Activated naive CD8-positive, alpha-beta T cell (primary cell): ENCODE data around the gene FBRSL1.

Source experiments
- H3K27ac Mint-ChIP-seq: one replicate; pipeline ENCODE4 v1.8.0; 2021; ENCODE audit warnings: mixed read lengths
- H3K27me3 Mint-ChIP-seq: one replicate; pipeline ENCODE4 v1.8.0; 2021; ENCODE audit warnings: mixed read lengths
- H3K36me3 Mint-ChIP-seq: one replicate; pipeline ENCODE4 v1.8.0; 2021; ENCODE audit warnings: mixed read lengths
- H3K4me1 Mint-ChIP-seq: one replicate; pipeline ENCODE4 v1.8.0; 2021; ENCODE audit warnings: low read depth, mixed read lengths
- H3K4me3 Mint-ChIP-seq: one replicate; pipeline ENCODE4 v1.8.0; 2021; ENCODE audit warnings: mild to moderate bottlenecking, mixed read lengths
- H3K9me3 Mint-ChIP-seq: one replicate; pipeline ENCODE4 v1.8.0; 2021; ENCODE audit warnings: low read depth, mixed read lengths

Gene FBRSL1

DNA sequence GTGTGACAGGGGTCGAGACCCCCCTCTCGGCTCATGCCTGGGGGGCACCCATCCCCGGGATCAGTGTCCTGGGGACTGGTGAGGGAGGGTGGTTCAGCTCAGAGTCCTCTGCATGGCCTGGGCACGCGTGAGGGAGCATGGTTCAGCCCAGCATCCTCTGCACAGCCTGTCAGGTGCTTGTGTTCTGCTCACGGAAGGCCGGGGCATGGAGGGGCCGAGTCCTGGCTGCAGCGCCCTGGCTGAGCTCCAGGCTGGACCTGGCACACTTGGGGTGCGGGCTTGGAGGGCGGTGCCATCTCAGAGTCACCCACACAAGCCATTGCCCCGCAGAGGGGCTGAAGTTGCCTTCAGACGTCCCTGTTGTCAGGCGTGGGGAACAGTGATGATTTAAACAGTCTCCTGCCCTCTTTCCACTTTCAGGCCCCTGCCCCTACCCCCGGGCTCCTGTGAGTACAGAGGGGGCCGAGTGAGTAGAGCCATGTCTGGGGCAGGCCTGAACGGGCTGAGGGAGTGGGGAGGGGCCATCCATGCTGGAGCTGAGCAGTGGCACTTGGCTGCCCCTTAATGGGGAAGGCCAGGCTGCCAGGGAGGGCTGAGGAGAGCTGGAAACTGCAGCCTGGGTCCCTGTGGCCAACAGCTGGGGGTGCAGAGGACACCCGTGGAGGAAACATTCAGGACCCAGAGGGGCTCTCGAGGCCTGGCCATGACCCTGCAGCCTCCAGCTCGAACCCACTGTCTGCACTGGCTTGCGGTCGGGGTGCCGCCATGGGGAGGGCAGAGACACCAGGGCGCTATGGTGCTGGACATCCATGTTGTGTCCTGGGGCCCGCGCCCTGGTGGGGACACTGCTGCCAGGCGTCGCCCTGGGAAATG lies 22.5 kb downstream of the FBRSL1 start:
- H3K9me3 Mint-ChIP-seq = no peaks in the 10 kb centered on the region
- no peak overlapping the region for H3K4me3 Mint-ChIP-seq
- no peaks in the 10 kb centered on the region for H3K27me3 Mint-ChIP-seq
- H3K36me3 Mint-ChIP-seq = peaks cover 7% of the 10 kb centered on the region
- H3K27ac Mint-ChIP-seq = no peak overlapping the region
- peaks cover 4% of the 10 kb centered on the region for H3K4me1 Mint-ChIP-seq

GRCh38 chr12:132513070-132513398 lies 23.1 kb downstream of the FBRSL1 start:
- Mint-ChIP-seq H3K36me3 (peaks cover 9% of the 10 kb centered on the region), H3K27me3 (no peaks in the 10 kb centered on the region), H3K4me1 (peaks cover 4% of the 10 kb centered on the region), H3K27ac (no peak overlapping the region), H3K9me3 (no peaks in the 10 kb centered on the region), H3K4me3 (no peak overlapping the region)

- Mint-ChIP-seq H3K27ac (no peak overlapping the region), H3K4me1 (peaks cover 6% of the 10 kb centered on the region), H3K9me3 (no peaks in the 10 kb centered on the region), H3K27me3 (no peaks in the 10 kb centered on the region), H3K4me3 (no peak overlapping the region), H3K36me3 (peaks cover 15% of the 10 kb centered on the region)
Measured at GRCh38 chr12:132513458-132514135, 23.6 kb downstream of the FBRSL1 start.

GRCh38 chr12:132514216-132514820 lies 24.4 kb downstream of the FBRSL1 start:
- Mint-ChIP-seq H3K4me3 (no peak overlapping the region), H3K27me3 (no peaks in the 10 kb centered on the region), H3K9me3 (no peaks in the 10 kb centered on the region), H3K27ac (no peak overlapping the region), H3K36me3 (peaks cover 22% of the 10 kb centered on the region), H3K4me1 (peaks cover 6% of the 10 kb centered on the region)

- H3K27ac Mint-ChIP-seq = no peak overlapping the region
- H3K27me3 Mint-ChIP-seq = no peaks in the 10 kb centered on the region
- peaks cover 23% of the 10 kb centered on the region for H3K36me3 Mint-ChIP-seq
- H3K4me3 Mint-ChIP-seq = no peak overlapping the region
- peaks cover 6% of the 10 kb centered on the region for H3K4me1 Mint-ChIP-seq
- H3K9me3 Mint-ChIP-seq = no peaks in the 10 kb centered on the region
Measured at GRCh38 chr12:132514838-132515237, 24.9 kb downstream of the FBRSL1 start.

DNA sequence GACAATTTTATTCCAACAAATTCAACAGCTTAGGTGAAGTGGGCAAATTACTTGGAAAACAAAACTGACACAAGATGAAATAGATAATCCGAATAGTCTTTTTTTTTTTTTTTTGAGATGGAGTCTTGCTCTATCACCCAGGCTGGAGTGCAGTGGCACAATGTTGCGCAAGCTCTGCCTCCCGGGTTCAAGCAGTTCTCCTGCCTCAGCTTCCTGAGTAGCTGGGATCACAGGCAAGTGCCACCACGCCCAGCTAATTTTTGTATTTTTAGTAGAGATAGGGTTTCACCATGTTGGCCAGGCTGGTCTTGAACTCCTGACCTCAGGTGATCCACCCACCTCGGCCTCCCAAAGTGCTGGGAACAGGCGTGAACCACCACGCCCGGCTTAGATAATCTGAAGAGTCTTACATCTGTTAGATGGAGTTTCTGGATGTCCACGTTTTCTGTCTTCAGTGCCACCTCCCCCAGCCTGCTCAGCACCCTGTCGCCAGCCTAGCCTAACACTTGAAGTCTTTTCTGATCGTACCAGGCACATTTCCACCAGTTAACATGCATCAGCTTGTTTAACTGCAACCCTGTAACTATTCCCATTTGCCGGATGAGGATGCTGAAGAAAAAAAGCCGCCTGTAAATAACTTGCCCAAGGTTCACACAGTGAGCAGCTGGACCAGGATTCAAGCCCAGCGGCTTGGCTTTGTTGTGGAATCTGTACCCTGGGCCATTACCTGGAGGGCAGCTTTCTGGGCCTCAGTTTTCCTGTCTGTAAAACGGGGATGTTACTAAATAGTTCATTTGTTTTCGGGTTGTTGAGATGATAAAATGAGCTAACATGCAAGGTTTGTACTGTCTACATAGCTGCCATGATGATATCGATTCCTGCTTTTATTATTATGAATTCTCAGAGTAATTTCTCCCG lies 26.4 kb downstream of the FBRSL1 start:
- Mint-ChIP-seq H3K27me3 (no peaks in the 10 kb centered on the region), H3K27ac (no peak overlapping the region)

DNA sequence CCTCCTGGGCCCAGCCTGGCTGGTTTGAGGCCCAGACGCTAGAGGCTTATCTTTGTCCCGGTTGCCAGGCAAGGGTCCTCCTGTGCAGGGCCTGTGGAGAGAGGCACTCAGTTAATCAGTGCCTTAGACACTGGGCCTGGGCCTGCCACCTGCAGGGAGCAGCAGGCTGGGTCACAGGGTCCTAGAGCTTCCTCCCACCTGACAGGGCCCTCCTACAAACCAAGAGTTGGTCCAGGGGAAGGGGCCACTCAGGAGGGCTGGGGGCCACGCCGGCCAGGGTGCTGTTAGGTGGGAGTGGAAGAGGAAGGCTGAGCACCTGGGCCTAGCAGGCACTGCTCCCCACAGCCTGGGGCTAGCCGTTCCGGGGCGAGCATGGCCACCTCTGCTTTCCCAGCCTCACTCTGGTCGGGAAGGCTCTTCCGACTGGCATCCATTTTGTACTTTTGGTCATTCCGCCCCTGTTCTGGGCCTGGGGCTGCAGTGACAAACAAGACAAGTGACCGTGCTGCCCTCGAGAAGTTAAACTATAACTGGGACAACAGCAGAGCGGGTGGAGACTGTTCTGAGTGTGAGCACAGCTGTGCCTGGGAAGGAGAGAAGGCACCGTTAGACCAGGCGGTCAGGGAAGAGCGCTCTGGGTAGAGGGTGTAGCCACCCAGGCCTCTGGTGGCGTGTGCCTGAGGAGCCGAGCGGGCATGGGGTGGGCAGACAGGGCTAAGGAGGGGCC lies 27.2 kb downstream of the FBRSL1 start:
- H3K9me3 Mint-ChIP-seq = no peaks in the 10 kb centered on the region
- peaks cover 11% of the 10 kb centered on the region for H3K4me1 Mint-ChIP-seq
- peak overlapping the region; percentile 50 for H3K27ac Mint-ChIP-seq

More for the DNA sequence above, 26.4 kb downstream of the FBRSL1 start:
- no peaks in the 10 kb centered on the region for H3K9me3 Mint-ChIP-seq
- no peak overlapping the region for H3K4me3 Mint-ChIP-seq
- H3K36me3 Mint-ChIP-seq = peaks cover 23% of the 10 kb centered on the region
- peaks cover 8% of the 10 kb centered on the region for H3K4me1 Mint-ChIP-seq

DNA sequence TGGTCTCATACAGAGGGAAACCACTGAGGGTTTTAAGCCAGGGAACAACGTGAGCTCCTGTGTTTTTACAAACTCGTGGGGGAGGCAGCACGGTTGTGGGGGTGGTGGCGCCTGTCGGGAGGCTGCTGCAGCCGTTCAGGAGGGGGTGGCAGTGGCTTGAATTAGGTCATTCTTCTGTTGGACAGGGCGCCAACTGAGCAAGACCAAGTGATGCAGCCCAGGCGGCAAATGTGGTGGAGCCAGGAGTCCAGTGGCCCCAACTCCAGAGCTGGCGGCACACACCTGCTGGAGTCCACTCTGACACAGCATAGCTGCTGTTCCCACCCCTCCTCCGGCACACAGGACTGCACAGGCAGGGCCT lies 27.8 kb downstream of the FBRSL1 start:
- no peak overlapping the region for H3K27ac Mint-ChIP-seq
- no peaks in the 10 kb centered on the region for H3K9me3 Mint-ChIP-seq
- H3K36me3 Mint-ChIP-seq = peaks cover 23% of the 10 kb centered on the region
- H3K4me1 Mint-ChIP-seq = peaks cover 11% of the 10 kb centered on the region
- H3K27me3 Mint-ChIP-seq = no peaks in the 10 kb centered on the region
- H3K4me3 Mint-ChIP-seq = no peak overlapping the region

More for the DNA sequence above, 27.2 kb downstream of the FBRSL1 start:
- no peak overlapping the region for H3K4me3 Mint-ChIP-seq
- peaks cover 23% of the 10 kb centered on the region for H3K36me3 Mint-ChIP-seq
- H3K27me3 Mint-ChIP-seq = no peaks in the 10 kb centered on the region

- H3K4me1 Mint-ChIP-seq = peaks cover 11% of the 10 kb centered on the region
- no peaks in the 10 kb centered on the region for H3K9me3 Mint-ChIP-seq
- no peak overlapping the region for H3K27ac Mint-ChIP-seq
- H3K27me3 Mint-ChIP-seq = no peaks in the 10 kb centered on the region
- no peak overlapping the region for H3K4me3 Mint-ChIP-seq
- H3K36me3 Mint-ChIP-seq = peaks cover 23% of the 10 kb centered on the region
Measured at GRCh38 chr12:132518354-132518992, 28.5 kb downstream of the FBRSL1 start.

DNA sequence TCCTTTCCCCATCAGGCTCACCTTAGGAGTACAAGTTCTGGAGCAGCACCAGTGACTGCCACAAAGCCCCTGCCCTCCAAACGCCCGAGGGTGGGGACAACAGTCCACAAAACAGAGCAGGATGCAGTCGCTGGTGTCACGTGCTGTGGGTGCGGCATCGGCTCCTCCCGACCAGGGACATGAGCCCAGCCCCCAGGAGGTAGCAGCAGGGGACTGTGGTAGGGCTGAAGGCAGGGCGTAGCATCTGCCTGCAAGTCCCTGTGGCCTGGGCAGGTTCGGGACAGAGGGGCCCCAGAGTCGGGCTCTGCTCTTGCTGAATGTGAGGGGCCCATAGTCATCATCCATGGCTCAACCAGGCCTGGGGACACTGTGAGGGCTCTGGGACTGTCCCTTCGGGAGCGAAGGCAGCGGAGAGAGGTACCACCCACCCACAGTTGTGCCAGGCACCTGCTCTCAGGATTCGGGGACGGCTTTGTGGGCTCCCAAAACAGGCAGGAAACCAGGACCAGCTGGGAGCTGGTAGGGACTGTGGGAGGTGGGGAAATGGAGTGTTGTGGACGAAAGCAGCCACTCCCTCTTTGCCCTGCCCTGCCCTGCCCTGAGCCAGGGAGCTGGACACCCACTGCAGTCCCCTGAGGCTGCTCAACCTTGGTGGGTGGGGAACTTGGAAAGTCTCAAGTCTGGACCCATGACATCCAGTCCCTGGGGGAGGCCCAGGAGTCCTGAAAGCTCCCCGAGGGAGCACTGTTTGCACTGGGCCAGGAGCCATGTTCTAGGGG lies 30.7 kb downstream of the FBRSL1 start:
- H3K9me3 Mint-ChIP-seq = no peaks in the 10 kb centered on the region
- H3K27me3 Mint-ChIP-seq = no peaks in the 10 kb centered on the region
- peaks cover 20% of the 10 kb centered on the region for H3K36me3 Mint-ChIP-seq
- no peak overlapping the region for H3K4me3 Mint-ChIP-seq
- H3K27ac Mint-ChIP-seq = no peak overlapping the region
- peaks cover 12% of the 10 kb centered on the region for H3K4me1 Mint-ChIP-seq

DNA sequence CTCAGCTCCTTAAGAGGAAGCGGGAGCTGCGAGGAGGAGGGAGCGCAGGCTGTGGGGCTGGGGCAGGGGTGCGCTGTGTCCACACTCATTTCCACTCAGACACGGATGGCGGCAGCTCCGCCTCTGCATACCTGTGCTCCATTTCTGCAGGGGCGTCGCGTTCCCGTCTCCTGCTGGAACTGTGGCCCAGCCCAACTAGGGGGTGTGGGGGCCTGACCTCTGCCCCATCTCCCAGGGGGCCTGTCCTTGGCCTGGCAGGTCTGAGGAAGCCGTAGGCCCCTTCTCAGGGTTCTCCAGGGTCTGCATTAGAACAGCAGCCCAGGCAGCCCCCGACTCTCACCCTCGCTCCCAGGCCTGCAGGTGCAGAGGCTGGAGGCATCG lies 31.2 kb downstream of the FBRSL1 start:
- Mint-ChIP-seq H3K9me3 (no peaks in the 10 kb centered on the region), H3K27ac (no peak overlapping the region), H3K4me3 (no peak overlapping the region), H3K36me3 (peaks cover 18% of the 10 kb centered on the region), H3K4me1 (peaks cover 12% of the 10 kb centered on the region), H3K27me3 (no peaks in the 10 kb centered on the region)

DNA sequence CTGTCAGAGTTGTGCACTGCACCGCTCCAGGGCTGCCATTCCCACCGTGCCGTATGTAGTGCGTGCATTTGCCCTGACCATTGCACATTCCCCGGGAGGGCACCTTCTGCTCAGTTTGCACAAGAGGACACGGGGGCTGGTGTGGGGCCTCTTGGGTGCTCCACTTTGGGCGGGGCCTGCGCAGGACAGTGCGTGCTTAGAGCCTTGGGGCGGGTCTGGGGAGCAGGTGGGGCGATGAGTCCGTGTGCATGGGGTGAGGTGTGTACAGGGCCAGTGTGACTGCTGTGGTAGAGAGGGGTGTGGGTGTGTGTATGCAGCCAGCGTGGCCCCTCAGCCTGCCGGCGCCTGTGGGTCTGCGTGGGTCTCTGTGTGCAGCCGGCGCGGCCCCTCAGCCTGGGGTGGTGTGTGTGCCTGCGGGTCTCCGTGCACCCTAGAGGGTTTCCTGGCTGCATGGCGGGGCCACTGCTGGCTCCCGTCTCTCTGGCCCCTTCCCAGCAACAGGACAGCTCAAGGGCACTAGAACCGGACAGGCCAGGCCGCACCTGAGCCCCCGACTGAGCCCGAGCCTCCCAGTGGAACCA lies 31.9 kb downstream of the FBRSL1 start:
- H3K9me3 Mint-ChIP-seq = no peaks in the 10 kb centered on the region
- H3K27ac Mint-ChIP-seq = no peak overlapping the region
- H3K4me1 Mint-ChIP-seq = peaks cover 11% of the 10 kb centered on the region
- no peaks in the 10 kb centered on the region for H3K27me3 Mint-ChIP-seq
- no peak overlapping the region for H3K4me3 Mint-ChIP-seq
- peaks cover 18% of the 10 kb centered on the region for H3K36me3 Mint-ChIP-seq
